ENCODE measurements around the gene SCN3B.

DNA sequence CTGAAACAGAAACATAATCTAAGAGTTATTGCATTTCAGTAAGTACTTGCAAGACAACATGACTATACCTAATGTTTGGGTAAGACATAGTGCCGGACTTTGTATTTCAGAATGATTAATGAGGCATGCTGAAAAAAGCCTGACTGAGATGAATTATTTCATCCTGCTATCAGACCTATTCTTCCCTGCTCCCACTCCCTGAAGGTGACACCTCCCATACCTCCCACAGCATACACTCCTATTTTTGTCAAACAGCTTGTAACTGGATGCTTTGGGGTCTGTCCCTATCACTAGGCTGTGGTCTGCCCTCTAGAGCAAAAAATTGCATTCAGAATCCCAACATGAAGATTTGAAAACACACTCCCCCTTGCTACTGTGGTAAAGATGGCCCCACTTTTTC lies 10.9 kb upstream of the SCN3B start:
- TF ChIP-seq POLR2A (IDR thresholded peaks at IDR 0.05; ENCODE audit: low read length) (no peak), GATA1 (IDR thresholded peaks at IDR 0.05; ENCODE audit: low read depth, low read length) (no peak)

Data from erythroblast (primary cell).